GM21381 (cell line): ENCODE data around the gene IGF2BP3.
"Not testable (repeated sequence)": the region's sequence is repeated elsewhere in the genome, so short reads cannot be mapped to it uniquely, and the experiment has no call there.

Experiments used
- ATAC-seq: cut with Tn5 transposase; IDR thresholded peaks from one replicate; pipeline ENCODE4 v1.9.1; 2021; ENCODE audit warnings: mild to moderate bottlenecking, moderate library complexity; ENCODE audit not compliant: unreplicated experiment

Gene IGF2BP3

DNA sequence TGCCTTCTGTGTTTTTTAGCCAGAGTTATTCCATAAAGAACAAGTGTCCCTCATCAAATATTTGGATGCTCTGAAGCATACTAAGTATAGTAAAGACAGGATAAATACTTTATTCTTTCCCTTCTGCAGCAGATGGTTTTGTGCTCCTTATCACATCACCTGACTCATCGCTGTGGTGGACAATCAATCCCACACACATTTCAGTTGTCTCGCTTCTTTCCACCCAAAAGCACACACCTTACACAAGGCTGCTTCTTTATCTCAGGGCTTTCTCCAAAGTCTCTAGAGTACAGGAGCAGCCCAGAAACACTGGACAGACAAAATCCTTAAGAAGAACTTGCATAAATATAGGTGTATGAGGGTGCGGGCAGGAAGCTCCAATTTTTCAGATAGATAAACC is 43.4 kb downstream of the IGF2BP3 start:
- ATAC-seq, result no peak

DNA sequence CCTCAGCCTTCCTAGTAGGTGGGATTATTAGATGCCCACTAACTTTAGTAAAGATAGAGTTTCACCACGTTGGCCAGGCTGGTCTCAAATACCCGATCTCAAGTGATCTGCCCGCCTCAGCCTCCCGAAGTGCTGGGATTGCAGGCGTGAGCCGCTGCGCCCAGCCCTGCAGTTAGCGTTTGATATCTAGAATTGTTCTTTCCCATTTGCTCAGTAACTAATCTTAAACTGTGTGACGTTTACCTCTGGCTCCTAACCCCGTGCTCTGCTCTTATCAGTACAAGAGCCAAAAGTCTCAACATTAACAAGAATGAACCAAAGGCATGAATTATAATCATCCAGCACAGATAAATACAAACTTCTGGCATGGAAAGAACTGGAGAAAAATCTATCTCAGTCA is 47.4 kb downstream of the IGF2BP3 start:
- no peak for ATAC-seq

DNA sequence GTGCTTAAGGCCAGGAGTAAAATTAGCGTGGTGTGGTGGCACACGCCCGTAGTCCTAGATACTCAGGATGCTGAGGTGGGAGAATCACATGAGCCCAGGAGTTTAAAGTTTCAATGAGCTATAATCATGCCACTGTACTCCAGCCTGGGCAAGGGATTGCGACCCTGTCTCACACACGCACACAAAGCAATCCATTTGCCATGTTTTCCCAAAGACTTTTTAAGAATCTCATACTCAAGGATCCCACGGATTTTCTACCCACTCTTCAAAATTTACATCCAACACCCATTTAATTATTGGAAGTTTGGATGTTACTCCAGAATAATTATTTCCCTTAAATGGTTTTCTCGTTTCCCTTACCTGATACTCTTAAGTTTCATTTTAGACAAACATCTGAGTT is 47.9 kb downstream of the IGF2BP3 start:
- ATAC-seq, result no peak

DNA sequence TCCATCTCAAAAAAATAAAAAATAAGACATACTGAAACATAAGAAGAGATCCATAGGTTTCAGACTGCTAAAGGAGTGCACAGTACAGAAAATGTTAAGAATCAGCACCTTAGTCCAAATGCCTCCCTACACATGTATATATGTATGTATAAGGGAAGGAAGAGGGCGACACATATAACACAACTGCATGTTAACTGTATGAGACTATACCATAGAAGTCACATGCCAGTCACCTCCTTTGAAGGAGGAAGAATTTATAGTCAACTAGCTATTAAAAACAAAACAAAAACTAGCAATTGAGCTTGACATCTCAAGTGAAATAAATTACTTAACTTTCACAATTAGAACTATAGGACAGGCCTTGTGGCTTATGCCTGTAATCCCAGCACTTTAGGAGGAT is 50.4 kb downstream of the IGF2BP3 start:
- no peak for ATAC-seq

DNA sequence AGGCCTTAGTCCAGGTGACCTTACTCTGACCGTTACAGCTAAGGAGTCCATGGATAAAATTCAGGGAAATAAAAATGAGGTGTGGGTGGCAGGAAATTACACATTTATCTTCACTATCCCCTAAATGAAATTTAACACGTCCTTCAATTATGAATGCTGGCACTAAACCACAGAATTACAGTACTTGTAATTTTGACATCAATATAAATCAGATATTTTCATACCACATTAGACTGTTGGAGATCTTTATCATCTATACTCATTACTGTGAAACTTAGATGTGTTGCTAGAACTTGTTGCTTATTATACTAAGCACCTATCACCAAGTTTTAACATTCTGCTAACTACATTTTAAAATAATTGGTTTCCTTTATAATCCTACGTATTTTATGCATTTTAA is 51.1 kb downstream of the IGF2BP3 start:
- no peak for ATAC-seq

DNA sequence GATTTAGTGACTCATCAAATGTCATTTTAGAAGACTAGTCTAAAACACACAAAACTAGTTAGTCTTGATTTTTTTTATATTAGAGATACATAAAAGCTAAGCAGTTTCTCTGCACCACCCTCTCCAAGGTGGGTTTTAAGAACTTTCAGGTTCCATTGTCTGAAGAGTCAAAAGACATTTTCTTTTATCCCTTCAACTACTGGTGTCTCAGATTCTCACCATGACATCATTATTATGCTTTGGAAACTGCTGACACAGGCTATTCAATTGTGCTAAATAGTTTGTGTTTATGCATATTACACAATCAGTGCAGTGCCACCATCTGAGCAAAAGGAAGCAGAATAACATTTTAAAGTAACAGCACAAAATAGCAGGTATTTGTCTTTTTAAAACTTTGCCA is 52.2 kb downstream of the IGF2BP3 start:
- no peak for ATAC-seq

DNA sequence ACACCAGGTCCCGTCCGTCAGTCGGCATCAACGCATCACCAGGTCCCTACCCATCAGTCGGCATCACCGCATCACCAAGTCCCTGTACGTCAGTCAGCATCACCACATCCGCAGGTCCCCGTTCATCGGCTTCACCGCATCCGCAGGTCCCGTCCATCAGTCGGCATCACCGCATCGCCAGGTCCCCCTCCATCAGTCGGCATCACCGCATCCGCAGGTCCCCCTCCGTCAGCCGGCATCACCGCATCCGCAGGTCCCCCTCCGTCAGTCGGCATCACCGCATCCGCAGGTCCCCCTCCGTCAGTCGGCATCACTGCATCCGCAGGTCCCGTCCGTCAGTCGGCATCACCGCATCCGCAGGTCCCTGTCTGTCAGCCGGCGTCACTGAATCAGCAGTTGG is 55.1 kb downstream of the IGF2BP3 start:
- no peak for ATAC-seq

DNA sequence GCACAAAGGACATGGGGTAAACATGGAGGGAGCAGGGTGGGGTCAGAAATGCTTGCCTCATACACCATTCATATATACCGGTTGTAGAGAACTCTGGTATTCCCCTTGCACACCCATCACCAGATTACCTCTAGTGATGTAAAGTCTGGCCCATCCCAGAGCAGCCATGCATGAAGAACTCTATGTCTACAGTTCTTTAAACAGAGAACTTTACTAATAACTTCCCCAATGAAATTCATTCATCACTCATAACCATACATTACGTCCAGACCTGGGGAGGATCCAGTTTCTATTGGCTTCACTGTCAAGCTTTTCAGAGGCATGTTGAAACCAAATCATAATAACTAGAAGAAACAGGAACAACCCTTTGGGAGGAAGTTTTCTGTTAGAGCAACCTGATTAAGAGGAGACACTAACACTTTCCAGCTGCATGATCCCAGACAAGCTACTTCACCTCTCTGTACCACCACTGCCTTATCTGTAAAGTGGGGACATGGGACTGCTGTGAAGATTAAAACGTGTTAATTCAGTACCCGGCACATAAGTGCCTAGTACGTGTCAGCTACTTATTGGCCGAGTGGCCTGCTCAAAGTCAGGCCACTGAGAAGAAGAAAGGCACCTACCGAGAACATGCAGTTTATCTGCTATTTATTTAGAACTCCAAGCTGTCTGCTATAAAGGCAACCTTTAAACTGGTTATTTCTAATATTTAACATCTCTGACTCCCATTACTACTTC is 59.7 kb downstream of the IGF2BP3 start:
- ATAC-seq, result peak; percentile 86

DNA sequence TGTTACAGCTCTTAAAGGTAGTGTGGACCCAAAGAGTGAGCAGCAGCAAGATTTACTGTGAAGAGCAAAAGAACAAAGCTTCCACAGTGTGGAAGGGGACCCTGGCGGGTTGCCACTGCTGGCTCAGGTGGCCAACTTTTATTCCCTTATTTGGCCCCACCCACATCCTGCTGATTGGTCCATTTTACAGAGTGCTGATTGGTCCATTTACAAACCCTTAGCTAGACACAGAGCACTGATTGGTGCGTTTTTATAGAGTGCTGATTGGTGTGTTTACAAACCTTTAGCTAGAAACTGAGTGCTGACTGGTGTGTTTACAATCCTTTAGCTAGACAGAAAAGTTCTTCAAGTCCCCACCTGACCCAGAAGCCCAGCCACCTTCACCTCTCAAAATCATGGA is 63.7 kb downstream of the IGF2BP3 start:
- not testable (repeated sequence) for ATAC-seq

DNA sequence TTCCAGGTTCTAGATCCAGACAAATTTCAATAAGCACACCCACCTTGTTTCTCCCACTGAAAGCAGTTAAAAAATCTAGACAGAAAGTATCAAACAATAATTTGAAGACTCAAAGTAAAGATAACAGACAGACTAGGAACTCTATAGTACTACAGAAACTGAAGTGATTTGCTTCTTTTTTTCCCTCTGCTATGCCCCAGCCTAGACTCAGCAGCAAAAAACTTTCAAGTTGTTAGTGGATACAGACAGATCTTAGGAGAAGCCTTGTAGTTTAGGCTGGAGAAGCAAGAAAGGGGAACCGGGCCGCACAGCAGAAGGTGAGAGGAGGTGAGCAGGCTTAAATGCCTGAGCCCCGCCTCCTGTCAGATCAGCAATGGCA is 65.1 kb downstream of the IGF2BP3 start:
- ATAC-seq, result no peak

DNA sequence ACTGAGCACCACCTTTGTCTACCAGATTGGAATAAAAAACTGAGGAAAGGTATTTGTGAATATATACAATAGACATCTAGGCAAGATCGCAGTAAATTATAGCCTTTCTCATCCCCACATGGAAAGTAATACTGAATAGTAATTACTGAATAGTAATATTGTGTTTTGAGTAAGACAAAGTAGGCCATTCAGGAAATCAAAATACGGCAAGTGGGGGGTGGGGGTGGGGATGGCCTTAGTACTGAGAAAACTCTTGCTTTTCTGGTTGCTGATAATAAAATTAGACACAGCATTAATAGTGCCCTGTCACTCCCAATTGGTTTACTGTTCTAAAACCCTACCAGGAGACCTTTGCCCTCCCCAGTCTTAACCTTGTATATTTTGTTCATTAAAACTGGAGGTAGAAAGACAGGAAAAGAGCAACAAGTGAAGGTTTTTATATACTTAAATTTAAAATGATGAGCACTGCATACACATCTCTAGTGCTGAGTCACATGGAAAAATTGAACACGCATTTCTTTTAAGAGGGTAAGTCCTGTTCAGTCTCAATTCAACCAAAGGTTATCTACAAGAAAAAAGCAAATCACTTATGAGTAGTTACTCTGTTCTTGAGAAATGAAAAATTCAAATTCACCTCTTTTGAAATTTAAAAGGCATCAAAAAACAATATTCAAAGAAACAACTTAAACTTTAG is 65.6 kb downstream of the IGF2BP3 start:
- ATAC-seq, result no peak

DNA sequence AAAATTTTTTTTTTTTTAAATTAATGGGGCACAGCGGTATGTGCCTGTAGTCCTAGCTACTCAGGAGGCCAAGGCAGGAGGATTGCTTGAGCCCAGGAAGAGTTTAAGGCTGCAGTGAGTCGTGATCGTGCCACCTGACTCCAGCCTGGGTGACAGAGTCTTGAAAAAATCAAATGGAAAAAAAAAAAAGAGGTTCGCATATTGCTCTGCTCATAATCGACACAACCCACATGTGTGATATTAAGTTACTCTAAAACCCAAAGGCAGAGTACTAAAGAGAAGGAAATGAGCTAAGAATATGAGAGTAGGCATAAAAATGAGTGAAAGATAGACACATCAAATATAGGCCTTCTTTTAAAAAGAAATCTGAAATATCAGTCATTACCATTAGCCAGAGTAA is 66.3 kb downstream of the IGF2BP3 start:
- no peak for ATAC-seq

DNA sequence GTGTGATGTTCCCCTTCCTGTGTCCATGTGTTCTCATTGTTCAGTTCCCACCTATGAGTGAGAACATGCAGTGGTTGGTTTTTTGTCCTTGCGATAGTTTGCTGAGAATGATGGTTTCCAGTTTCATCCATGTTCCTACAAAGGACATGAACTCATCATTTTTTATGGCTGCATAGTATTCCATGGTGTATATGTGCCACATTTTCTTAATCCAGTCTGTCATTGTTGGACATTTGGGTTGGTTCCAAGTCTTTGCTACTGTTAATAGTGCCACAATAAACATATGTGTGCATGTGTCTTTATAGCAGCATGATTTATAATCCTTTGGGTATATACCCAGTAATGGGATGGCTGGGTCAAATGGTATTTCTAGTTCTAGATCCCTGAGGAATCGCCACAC is 72.2 kb downstream of the IGF2BP3 start:
- ATAC-seq, result not testable (repeated sequence)

DNA sequence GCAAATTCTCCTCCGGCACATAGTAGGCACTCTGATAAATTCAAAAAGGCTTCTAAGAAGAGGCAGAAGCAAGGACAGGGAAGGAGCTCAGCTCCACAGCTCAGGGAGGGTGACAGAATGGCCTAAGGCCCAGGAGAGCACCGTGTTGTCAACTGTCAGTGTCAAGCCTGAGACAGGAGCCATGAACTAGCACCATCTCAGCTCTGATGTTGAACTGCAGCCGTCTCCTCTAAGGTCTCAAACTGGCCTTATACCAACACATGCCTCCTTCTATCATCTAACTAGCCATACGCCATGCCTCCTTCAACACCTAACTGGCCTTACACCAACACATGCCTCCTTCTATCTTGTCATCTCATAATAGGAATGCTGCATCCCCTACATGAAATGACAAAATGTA is 73.0 kb downstream of the IGF2BP3 start:
- ATAC-seq, result no peak

DNA sequence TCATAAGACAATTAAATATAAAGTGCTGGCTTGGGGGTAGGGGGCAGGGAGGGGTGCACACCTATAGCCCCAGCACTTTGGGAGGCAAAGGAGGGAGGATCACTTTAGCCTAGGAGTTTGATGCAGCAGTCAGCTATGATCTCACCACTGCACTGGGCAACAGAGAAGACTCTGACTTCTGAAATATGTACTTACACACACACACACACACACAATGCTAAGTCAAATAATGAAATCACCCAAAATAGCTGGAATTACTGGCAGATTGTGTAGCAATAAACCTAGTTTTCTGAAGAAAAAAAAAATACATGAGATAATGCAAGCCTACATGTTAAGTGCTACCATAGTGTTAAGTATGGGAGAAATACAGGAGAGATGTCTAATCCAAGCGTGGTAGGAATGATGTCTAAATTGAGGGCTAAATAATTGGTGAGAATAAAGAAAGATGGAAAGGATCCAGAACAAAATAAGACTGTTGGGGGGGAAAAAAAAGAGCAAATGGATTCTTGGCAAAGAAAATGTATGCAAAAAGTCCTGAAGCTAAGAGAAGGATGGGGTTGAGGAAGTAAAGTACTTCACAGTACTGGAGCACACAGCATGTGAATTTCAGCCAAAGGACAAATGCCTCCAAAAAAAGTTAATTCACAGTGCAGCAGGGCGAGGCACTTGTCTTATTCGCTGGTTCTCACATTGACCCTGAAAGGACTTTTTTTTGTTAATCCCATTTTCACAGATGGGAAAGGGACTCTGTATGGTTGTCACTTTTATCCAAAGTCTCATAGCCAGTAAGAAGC is 73.9 kb downstream of the IGF2BP3 start:
- ATAC-seq, result no peak

DNA sequence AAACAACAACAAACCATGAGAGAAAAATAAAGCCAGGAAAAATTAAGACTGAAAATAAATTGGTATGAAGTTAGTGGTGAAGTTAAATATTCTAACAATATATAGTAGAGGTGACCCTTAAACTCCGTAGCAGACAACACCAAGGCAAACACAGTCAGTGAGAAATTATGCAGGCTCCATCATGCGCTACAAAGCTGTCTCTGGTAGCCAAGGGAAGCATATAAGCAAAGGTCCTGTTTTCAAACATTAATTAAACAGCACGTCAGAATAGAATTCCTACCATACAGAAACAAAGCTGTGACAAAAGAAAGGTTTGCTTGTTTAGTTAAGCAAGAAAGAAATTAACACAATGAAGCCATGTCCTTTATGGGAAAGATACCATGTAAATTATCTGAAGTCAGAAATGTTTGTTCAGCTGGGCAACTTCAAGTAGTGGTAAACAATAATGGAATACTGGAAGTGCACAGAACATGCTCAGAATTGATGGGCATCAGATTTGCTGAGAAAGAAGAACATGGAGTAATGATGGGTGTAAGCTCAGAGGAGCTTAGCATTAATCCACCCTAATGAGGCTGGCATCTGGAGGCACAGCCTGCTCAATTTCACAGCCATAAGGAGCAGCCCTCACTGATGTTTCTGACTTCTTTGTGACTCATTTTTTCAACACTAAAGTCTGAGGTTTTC is 75.7 kb downstream of the IGF2BP3 start:
- no peak for ATAC-seq

DNA sequence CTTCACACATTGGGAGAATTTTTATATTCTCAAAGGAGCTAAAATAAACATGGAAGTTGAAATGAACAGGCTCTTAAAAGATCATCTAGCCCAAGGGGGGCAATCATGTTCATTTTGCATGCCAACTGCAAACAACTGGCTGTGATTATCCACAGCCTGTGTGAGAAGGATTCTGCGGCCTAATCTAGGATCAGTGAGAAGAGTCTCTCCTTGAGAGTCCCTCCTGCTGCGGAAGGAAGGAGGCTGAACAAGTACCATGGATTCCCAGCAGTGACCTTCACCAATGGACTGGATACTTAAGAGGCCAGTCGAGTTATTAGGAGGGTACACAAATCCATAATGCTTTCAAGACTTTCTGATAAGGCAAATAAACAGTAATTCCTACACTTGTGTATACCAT is 76.7 kb downstream of the IGF2BP3 start:
- ATAC-seq, result no peak

DNA sequence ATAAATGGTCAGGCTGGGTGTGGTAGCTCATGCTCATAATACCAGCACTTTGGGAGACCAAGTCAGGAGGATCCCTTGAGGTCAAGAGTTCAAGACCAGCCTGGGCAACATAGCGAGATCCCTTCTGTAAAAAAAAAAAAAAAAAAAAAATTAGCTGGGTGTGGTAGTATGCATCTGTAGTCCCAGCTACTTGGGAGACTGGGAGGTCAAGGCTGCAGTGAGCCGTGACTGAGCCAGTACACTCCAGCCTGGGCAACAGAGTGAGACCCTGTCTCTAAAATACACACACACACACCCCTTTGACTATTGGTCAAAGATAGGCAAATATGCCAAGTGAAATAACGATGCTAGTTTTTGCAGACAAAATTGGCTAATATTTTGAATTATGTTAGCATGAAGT is 80.6 kb downstream of the IGF2BP3 start:
- no peak for ATAC-seq

DNA sequence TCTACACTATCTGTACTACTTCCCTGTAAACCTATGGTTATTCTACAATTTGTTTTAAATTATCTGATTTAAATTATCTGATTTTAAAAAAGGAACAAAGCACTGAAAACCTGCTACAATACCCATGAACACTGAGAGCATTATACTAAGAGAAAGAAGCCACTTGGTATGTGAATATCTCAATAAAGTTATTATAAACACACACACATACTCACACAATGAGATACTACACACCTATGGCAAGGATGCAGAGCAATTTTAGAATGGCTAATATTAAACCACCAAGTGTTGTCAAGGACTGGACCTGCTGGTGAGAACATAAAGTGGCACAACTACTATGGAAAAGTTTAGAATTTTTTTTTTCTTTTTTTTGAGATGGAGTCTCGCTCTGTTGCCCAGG is 82.7 kb downstream of the IGF2BP3 start:
- no peak for ATAC-seq

DNA sequence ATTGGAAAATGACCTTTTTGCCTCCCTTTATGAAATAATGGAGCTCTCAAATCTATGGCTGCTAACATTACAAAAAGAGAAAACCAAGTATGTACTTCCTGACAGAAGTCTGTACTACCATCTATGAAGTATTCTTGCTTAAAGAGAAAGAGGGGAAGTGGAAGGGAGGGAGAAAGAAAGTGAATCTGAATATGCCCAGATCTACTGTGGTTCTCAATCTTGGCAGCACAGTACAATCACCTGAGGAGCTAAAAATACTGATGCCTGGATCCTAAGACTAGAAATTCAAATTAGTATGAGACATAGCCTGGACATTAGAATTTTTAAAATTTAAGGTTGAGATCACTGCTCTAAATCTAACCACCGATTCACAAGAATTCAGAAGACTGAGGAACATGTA is 85.2 kb downstream of the IGF2BP3 start:
- ATAC-seq, result no peak

DNA sequence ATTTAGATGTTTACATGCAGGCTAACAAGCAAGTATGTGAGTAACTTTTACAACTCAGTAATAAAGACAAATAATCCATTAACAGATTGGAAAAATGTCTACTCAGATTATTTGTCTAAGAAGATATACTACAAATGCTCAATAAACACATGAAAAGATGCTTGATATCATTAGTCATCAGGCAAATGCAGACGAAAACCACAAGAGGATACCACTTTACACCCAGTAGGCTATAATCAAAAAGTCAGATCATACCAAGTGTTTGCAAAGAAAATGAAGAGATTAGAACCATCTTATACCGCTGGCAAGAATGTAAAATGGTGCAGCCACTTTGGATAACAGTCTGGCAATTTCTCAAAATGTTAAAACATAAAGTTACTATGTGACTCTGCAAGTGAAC is 87.1 kb downstream of the IGF2BP3 start:
- no peak for ATAC-seq
